Measurements from ENCODE around the gene DMRTA2.

The DMRTA2 gene

GRCh38 chr1:50424884-50425375 is 1.7 kb upstream of the DMRTA2 start:
- DNase-seq (ENCODE audit: low read depth), result no peak
- no peak overlapping the region for H3K4me3 ChIP-seq (ENCODE audit: low read depth, low read length)

- peak overlapping the region; percentile 32 for H3K4me3 ChIP-seq (ENCODE audit: low read depth, low read length)
- no peak for DNase-seq (ENCODE audit: low read depth)
Observed at GRCh38 chr1:50424045-50424883, 1.0 kb upstream of the DMRTA2 start.

GRCh38 chr1:50423670-50424000 is 392 bp upstream of the DMRTA2 start:
- no peak for DNase-seq (ENCODE audit: low read depth)
- no peak overlapping the region for H3K4me3 ChIP-seq (ENCODE audit: low read depth, low read length)

GRCh38 chr1:50422675-50422945 is 633 bp downstream of the DMRTA2 start:
- no peak overlapping the region for H3K4me3 ChIP-seq (ENCODE audit: low read depth, low read length)
- no peak for DNase-seq (ENCODE audit: low read depth)

GRCh38 chr1:50421768-50422674 is 1.2 kb downstream of the DMRTA2 start:
- no peak overlapping the region for H3K4me3 ChIP-seq (ENCODE audit: low read depth, low read length)
- no peak for DNase-seq (ENCODE audit: low read depth)

GRCh38 chr1:50421366-50421748 is 1.9 kb downstream of the DMRTA2 start:
- DNase-seq (ENCODE audit: low read depth), result no peak
- H3K4me3 ChIP-seq (ENCODE audit: low read depth, low read length), result no peak overlapping the region

GRCh38 chr1:50420689-50421365 is 2.4 kb downstream of the DMRTA2 start:
- H3K4me3 ChIP-seq (ENCODE audit: low read depth, low read length), result no peak overlapping the region
- no peak for DNase-seq (ENCODE audit: low read depth)

- no peak overlapping the region for H3K4me3 ChIP-seq (ENCODE audit: low read depth, low read length)
- no peak for DNase-seq (ENCODE audit: low read depth)
Observed at GRCh38 chr1:50419907-50420677, 3.2 kb downstream of the DMRTA2 start.

GRCh38 chr1:50419192-50419906 is 3.9 kb downstream of the DMRTA2 start:
- no peak for DNase-seq (ENCODE audit: low read depth)
- no peak overlapping the region for H3K4me3 ChIP-seq (ENCODE audit: low read depth, low read length)

- peak overlapping the region; percentile 17 for H3K4me3 ChIP-seq (ENCODE audit: low read depth, low read length)
- no peak for DNase-seq (ENCODE audit: low read depth)
Observed at GRCh38 chr1:50418600-50419109, 4.6 kb downstream of the DMRTA2 start.

GRCh38 chr1:50417946-50418599 is 5.2 kb downstream of the DMRTA2 start:
- H3K4me3 ChIP-seq (ENCODE audit: low read depth, low read length), result no peak overlapping the region

GRCh38 chr1:50417507-50417906 is 5.7 kb downstream of the DMRTA2 start:
- no peak overlapping the region for H3K4me3 ChIP-seq (ENCODE audit: low read depth, low read length)

More at GRCh38 chr1:50417946-50418599, 5.2 kb downstream of the DMRTA2 start:
- no peak for DNase-seq (ENCODE audit: low read depth)

GRCh38 chr1:50416553-50417453 is 6.4 kb downstream of the DMRTA2 start:
- no peak overlapping the region for H3K4me3 ChIP-seq (ENCODE audit: low read depth, low read length)
- no peak for DNase-seq (ENCODE audit: low read depth)

More at GRCh38 chr1:50417507-50417906, 5.7 kb downstream of the DMRTA2 start:
- DNase-seq (ENCODE audit: low read depth), result no peak

GRCh38 chr1:50416150-50416527 is 7.1 kb downstream of the DMRTA2 start:
- H3K4me3 ChIP-seq (ENCODE audit: low read depth, low read length), result no peak overlapping the region
- DNase-seq (ENCODE audit: low read depth), result no peak

GRCh38 chr1:50415235-50416149 is 7.8 kb downstream of the DMRTA2 start:
- no peak overlapping the region for H3K4me3 ChIP-seq (ENCODE audit: low read depth, low read length)
- DNase-seq (ENCODE audit: low read depth), result no peak

GRCh38 chr1:50414853-50415234 is 8.4 kb downstream of the DMRTA2 start:
- DNase-seq (ENCODE audit: low read depth), result no peak
- H3K4me3 ChIP-seq (ENCODE audit: low read depth, low read length), result no peak overlapping the region

Data from skeletal muscle cell (primary cell).